Epithelial cell of esophagus (primary cell): Measurements from ENCODE around the gene CST5.

Source experiments
- DNase-seq: peaks from one replicate; pipeline ENCODE4 v3.0.0; 2010; ENCODE audit warnings: low read depth
- H3K4me3 ChIP-seq: 2 replicates; pipeline ENCODE4 v1.5.1; 2011; ENCODE audit warnings: mild to moderate bottlenecking, low read length, control low read depth
- TF ChIP-seq, protein P1 (sequence below): IDR thresholded peaks from 2 replicates; pipeline ENCODE4 v1.5.1; 2011; ENCODE audit warnings: low read depth, mild to moderate bottlenecking, low read length, control low read depth, inconsistent platforms; ENCODE audit not compliant: insufficient read depth; ENCODE audit errors: missing control alignments

The CST5 gene

DNA sequence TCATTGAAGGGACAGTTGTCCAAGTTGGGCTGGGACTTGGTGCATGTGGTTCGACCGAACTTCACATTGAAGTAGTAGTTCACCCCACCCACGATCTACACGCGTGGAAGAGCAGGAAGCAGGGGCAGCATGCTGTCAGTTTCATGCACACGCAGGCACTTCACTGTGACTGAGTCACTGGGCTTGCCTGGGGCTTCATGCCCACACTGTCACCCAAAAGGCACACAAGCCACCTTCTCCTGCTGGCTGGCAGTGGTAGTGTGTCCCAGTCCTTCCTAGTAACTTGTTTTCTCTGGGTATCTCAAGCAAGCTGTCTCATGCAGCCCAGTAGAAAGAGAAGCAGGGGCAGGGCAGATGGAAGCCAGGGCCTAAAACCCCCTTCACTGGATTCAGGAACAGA is 2.0 kb downstream of the CST5 start:
- no peak overlapping the region for H3K4me3 ChIP-seq
- no peak for DNase-seq
- TF ChIP-seq, protein P1, sequence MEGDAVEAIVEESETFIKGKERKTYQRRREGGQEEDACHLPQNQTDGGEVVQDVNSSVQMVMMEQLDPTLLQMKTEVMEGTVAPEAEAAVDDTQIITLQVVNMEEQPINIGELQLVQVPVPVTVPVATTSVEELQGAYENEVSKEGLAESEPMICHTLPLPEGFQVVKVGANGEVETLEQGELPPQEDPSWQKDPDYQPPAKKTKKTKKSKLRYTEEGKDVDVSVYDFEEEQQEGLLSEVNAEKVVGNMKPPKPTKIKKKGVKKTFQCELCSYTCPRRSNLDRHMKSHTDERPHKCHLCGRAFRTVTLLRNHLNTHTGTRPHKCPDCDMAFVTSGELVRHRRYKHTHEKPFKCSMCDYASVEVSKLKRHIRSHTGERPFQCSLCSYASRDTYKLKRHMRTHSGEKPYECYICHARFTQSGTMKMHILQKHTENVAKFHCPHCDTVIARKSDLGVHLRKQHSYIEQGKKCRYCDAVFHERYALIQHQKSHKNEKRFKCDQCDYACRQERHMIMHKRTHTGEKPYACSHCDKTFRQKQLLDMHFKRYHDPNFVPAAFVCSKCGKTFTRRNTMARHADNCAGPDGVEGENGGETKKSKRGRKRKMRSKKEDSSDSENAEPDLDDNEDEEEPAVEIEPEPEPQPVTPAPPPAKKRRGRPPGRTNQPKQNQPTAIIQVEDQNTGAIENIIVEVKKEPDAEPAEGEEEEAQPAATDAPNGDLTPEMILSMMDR: no peak

DNA sequence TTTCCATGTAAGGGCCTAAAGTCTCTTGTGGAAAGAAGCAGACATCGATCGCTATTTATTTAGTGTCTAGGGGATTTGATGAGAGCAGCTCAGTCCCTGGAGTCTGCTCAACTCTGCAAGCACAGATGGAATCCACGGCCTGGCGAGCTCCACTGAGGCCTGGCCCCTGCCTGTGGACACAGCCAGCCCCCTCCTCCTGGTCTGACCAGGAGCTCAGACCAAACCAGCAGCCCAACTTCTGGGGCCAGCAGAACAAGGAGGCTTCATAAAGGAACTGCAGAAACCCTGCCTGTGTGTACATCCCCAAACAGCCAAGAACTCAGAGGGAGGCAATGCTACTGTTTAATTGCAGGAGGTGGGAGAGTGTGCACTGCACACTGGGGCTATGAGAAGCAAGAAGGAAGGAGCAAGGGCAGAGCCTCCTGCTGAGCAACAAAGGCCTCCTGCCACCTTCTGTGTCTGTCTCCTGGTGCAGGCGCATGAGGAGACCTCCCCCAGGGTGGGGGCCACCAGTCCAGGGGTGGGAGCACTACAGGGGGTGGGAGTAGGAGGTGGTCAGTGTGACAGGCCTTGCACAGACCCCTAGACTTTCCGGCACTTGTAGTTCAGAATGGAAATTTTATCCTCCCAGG is 3.8 kb downstream of the CST5 start:
- H3K4me3 ChIP-seq: no peak overlapping the region
- DNase-seq: no peak
- TF ChIP-seq, protein P1: no peak

DNA sequence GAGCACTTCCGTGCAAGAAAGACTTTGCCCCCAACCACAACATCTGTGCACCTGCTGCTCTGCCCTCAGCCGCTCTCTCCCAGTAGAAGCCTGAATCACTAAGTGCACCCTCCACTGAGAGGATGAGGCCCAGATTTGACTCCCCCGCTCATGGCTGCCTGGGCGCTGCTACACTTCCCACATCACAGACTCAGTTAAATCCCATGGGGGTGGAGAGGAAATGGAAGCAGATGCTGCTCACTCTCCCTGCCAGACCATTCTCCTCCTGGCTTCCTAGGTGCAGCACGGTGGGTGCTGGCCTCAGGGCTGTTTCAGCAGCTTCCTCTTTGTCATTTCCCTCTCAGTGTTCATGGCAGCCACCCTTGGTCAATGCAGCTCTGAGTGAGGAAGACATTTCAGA is 4.8 kb downstream of the CST5 start:
- no peak overlapping the region for H3K4me3 ChIP-seq
- TF ChIP-seq, protein P1: no peak
- DNase-seq: no peak

DNA sequence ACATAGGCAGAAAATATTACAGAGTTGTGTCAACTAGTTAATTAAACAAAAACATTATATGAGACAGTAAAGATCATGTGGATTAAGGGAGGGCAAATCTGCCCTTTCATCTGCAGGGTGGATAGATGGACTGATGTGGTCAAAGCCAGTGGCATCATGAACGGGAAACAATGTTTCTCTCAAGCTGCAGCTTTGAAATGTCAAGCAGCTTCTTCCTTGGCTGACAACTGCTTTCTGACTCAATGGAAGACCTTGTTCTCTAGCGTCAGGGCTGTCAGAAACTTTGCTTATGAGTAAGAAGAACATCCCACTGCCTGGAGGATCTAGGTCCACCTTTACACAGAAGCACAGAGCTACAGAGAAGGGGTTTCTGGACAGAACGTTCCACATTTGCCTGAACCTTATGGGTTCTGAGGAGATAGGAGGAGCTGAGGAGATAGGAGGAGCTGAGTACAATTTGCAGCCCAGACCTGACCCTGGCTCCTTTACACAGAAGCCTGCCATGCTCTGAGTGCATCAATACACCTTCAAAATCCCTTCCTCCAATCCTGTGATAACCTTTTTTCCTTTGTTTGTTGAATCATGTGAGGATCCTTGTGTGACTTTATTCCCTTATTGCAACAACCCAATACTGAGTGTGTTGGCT is 6.1 kb downstream of the CST5 start:
- no peak overlapping the region for H3K4me3 ChIP-seq
- DNase-seq: no peak
- TF ChIP-seq, protein P1: no peak

DNA sequence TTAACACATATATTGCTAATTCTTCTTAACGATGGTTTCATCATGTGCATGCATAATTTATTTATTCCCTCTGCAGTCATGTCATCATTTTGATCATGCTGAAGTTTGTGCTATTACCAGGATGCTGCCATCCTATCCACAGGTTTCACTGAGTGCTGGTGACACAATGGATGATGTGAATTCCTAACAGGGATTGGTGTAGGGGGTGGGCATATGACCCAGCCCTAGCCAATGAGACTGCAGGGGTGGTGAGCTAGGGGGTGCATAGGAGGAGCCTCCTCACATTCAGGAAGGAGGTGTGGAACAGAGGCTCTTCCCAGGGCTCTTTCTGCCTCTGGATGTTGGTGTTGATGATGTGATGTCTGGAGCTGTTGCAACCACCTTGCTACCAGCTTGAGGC is 7.5 kb downstream of the CST5 start:
- no peak overlapping the region for H3K4me3 ChIP-seq
- DNase-seq: no peak
- TF ChIP-seq, protein P1: no peak

DNA sequence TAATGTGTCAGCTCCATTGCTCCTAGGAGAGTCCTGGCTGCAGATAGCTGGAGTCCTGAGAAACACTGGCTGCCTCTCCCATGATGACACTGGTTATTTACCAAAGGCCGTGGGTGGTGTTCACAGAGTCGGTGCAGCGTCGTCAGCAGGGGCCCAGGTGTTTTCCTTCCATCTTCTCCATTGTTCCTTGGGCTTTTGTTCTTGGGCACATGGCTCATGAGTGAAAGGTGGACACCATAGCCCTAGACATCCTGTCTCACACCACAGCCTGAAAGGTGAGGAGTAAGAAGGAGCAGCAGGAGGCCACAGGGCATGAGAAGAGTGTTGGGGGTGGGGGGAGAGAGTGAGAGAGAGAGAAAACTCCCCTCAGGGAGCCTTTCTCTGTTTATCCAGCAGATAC is 9.1 kb downstream of the CST5 start:
- no peak for DNase-seq
- no peak overlapping the region for H3K4me3 ChIP-seq
- TF ChIP-seq, protein P1: no peak

DNA sequence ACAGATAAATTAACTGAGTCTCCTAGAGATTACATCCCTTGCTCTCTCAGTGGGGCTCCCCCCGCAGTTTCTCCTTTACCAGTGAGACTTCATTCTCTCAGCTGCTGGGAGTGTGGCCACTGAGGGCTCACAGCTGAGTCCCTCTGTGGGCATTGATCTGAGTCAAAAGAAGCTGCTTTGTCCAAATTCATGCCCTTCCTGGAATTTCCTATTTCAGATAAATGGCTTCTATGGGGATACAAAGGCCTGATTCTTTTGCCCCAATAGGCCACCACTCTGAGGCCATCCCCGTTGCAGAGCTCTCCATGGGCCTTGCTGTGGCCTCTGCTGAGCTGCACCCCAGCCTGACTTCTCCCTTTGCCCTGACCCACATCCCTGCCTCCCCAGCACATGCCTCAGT is 10.0 kb downstream of the CST5 start:
- DNase-seq: no peak
- no peak overlapping the region for H3K4me3 ChIP-seq
- TF ChIP-seq, protein P1: no peak
